Measurements from ENCODE around the gene CPT2. TPM values are rescaled to one million over a fixed set of nuclear protein-coding genes. Genes with fewer than 3 reads are reported as not detected.

Gene CPT2
- total RNA-seq, 1 experiment from 2014 or later = 35.7 TPM

DNA sequence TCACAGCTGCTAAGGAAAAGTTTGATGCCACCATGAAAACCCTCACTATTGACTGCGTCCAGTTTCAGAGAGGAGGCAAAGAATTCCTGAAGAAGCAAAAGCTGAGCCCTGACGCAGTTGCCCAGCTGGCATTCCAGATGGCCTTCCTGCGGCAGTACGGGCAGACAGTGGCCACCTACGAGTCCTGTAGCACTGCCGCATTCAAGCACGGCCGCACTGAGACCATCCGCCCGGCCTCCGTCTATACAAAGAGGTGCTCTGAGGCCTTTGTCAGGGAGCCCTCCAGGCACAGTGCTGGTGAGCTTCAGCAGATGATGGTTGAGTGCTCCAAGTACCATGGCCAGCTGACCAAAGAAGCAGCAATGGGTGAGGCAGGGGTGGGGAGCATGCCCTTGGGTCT, 14.3 kb downstream of the CPT2 start:
- Histone ChIP-seq H3K4me1 (replicated peaks; ENCODE audit: insufficient read depth) (no peaks in the 10 kb centered on the region), H3K9me3 (ENCODE audit: insufficient read depth, low read depth) (peaks cover 9% of the 10 kb centered on the region), H3K27me3 (ENCODE audit: insufficient read depth, low read depth) (no peaks in the 10 kb centered on the region), H4K20me1 (ENCODE audit: insufficient read depth) (no peaks in the 10 kb centered on the region), H3K9me2 (ENCODE audit: insufficient read depth) (no peaks in the 10 kb centered on the region), H3K4me3 (no peak overlapping the region), H3K36me3 (ENCODE audit: low read depth) (peaks cover 26% of the 10 kb centered on the region), H3K27ac (no peak overlapping the region), H3K4me2 (no peak overlapping the region), H3F3A (ENCODE audit: insufficient read depth, low read depth) (peaks cover 7% of the 10 kb centered on the region; the same call in 1 of the 2 replicates), H3K79me2 (ENCODE audit: low read depth) (no peaks in the 10 kb centered on the region), H2AFZ (no peak overlapping the region)
- intact Hi-C loops (cut with micrococcal nuclease; ENCODE audit: unreplicated experiment) = no loop called here
- ChIA-PET POLR2A (ENCODE audit: unreplicated experiment) (no interaction called here), CTCF (no interaction called here)
- no peak for DNase-seq
- no peak for TF ChIP-seq EZH2 (IDR thresholded peaks at IDR 0.05; ENCODE audit: low read depth)
- TF ChIP-seq, protein P1, sequence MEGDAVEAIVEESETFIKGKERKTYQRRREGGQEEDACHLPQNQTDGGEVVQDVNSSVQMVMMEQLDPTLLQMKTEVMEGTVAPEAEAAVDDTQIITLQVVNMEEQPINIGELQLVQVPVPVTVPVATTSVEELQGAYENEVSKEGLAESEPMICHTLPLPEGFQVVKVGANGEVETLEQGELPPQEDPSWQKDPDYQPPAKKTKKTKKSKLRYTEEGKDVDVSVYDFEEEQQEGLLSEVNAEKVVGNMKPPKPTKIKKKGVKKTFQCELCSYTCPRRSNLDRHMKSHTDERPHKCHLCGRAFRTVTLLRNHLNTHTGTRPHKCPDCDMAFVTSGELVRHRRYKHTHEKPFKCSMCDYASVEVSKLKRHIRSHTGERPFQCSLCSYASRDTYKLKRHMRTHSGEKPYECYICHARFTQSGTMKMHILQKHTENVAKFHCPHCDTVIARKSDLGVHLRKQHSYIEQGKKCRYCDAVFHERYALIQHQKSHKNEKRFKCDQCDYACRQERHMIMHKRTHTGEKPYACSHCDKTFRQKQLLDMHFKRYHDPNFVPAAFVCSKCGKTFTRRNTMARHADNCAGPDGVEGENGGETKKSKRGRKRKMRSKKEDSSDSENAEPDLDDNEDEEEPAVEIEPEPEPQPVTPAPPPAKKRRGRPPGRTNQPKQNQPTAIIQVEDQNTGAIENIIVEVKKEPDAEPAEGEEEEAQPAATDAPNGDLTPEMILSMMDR (conservative IDR thresholded peaks at IDR 0.05) = no peak
- no TSS peak for BruUV-seq (replicated peaks)

DNA sequence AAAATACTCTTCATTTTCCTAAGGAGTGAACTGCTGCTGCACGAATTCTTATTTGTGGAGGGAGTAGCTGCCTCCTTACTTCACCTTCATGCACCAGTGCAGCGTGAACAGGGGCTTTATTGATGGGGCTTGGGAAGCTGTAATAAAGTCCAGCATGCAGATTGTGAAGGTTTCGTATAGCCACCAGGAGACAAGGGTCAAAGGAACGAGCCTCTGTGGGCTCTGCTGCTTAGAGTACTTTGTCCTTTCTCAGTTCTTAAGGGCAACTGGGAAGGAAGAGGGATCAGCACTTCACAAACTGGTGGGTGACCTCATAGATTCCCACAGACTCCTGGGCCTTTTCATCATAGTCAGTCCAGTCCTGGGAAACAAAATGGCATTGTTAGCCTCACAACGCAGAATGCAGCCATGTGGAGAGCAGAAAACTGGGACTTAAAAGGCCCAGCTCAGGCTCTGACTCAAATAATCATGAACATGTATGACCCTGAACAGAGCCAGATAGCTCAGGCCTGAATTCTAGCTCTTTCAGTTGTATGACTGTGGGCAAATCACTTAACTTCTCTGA, 17.8 kb downstream of the CPT2 start:
- Histone ChIP-seq H3F3A (ENCODE audit: insufficient read depth, low read depth) (peaks cover 4% of the 10 kb centered on the region; the same call in 1 of the 2 replicates), H3K9me3 (ENCODE audit: insufficient read depth, low read depth) (no peaks in the 10 kb centered on the region), H3K4me1 (replicated peaks; ENCODE audit: insufficient read depth) (peaks cover 5% of the 10 kb centered on the region), H3K9me2 (ENCODE audit: insufficient read depth) (no peaks in the 10 kb centered on the region), H3K4me2 (no peak overlapping the region), H3K27ac (no peak overlapping the region), H3K36me3 (ENCODE audit: low read depth) (0 out of 2 replicates have a peak, but pooled peaks cover 5% of the 10 kb centered on the region), H3K4me3 (no peak overlapping the region), H3K27me3 (ENCODE audit: insufficient read depth, low read depth) (no peaks in the 10 kb centered on the region), H4K20me1 (ENCODE audit: insufficient read depth) (no peaks in the 10 kb centered on the region), H3K79me2 (ENCODE audit: low read depth) (peaks cover 11% of the 10 kb centered on the region), H2AFZ (no peak overlapping the region)
- no peak for DNase-seq
- POLR2A ChIA-PET (ENCODE audit: unreplicated experiment) = no interaction called here
- CTCF ChIA-PET = interaction anchor here (0.9 kb wide), 1 partner anchor 498 kb away, joined by 4 read pairs; no protein-coding TSS in a partner anchor
- TF ChIP-seq, protein P1 (conservative IDR thresholded peaks at IDR 0.05) = no peak
- no peak for TF ChIP-seq EZH2 (IDR thresholded peaks at IDR 0.05; ENCODE audit: low read depth)
- BruUV-seq (replicated peaks) = no TSS peak
- intact Hi-C loops (cut with micrococcal nuclease; ENCODE audit: unreplicated experiment) = no loop called here

DNA sequence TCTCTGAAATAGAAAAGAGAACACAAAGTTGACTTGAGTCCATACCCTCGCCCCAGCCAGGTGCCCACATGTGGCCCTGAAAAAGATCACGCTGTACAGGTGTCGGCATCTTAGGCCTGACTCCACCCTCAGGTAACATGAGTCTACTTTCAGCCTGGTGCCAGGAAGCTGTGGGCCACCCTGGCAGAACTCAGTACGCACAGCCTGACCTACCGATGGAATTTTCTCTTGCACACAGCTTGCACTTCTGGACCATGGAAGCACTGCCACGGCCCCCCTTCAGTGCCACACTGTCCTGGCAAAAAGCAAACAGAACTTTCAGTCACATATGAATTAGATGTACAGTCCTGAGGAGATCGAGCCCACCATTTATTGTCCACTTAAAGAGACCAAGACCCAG, 21.6 kb downstream of the CPT2 start:
- no peak overlapping the region for H3K4me2 ChIP-seq
- intact Hi-C loops (cut with micrococcal nuclease; ENCODE audit: unreplicated experiment) = no loop called here
- POLR2A ChIA-PET (ENCODE audit: unreplicated experiment) = no interaction called here
- no peak overlapping the region for H3K27ac ChIP-seq
- no peaks in the 10 kb centered on the region for H4K20me1 ChIP-seq (ENCODE audit: insufficient read depth)
- peaks cover 17% of the 10 kb centered on the region for H3K79me2 ChIP-seq (ENCODE audit: low read depth)
- no peaks in the 10 kb centered on the region for H3K9me2 ChIP-seq (ENCODE audit: insufficient read depth)
- H3K4me1 ChIP-seq (replicated peaks; ENCODE audit: insufficient read depth) = peaks cover 16% of the 10 kb centered on the region
- TF ChIP-seq EZH2 (IDR thresholded peaks at IDR 0.05; ENCODE audit: low read depth) = no peak
- TF ChIP-seq, protein P1 (conservative IDR thresholded peaks at IDR 0.05) = no peak
- CTCF ChIA-PET = no interaction called here
- BruUV-seq (replicated peaks) = no TSS peak
- H3K4me3 ChIP-seq = no peak overlapping the region
- DNase-seq = no peak
- no peak overlapping the region for H2AFZ ChIP-seq
- H3K9me3 ChIP-seq (ENCODE audit: insufficient read depth, low read depth) = no peaks in the 10 kb centered on the region
- peaks cover 9% of the 10 kb centered on the region; the same call in 1 of the 2 replicates for H3F3A ChIP-seq (ENCODE audit: insufficient read depth, low read depth)
- no peaks in the 10 kb centered on the region for H3K27me3 ChIP-seq (ENCODE audit: insufficient read depth, low read depth)
- no peaks in the 10 kb centered on the region for H3K36me3 ChIP-seq (ENCODE audit: low read depth)

Data from PC-9 (cell line).